WERI-Rb-1 (cell line): Measurements from ENCODE around the gene METTL16.

Experiments
- DNase-seq: peaks from one replicate; pipeline ENCODE4 v3.0.0-alpha.2; 2020
- H3K27ac ChIP-seq: fragments of 250-450 bp; sonication (Bioruptor Pico); 2 replicates; pipeline ENCODE4 v1.5.1; 2020; ENCODE audit warnings: mild to moderate bottlenecking, moderate library complexity
- H3K27me3 ChIP-seq: fragments of 250-450 bp; sonication (Bioruptor Pico); 2 replicates; pipeline ENCODE4 v1.5.1; 2021; ENCODE audit warnings: mild to moderate bottlenecking, low read depth, moderate library complexity; ENCODE audit not compliant: insufficient read depth, severe bottlenecking
- H3K36me3 ChIP-seq: fragments of 250-450 bp; sonication (Bioruptor Pico); 2 replicates; pipeline ENCODE4 v1.5.1; 2020; ENCODE audit warnings: mild to moderate bottlenecking, moderate library complexity
- H3K4me3 ChIP-seq: 2 replicates; pipeline ENCODE4 v1.5.1; 2011; ENCODE audit warnings: low read depth, mild to moderate bottlenecking, control low read depth, low read length
- H3K9me3 ChIP-seq: fragments of 250-450 bp; sonication (Bioruptor Pico); 2 replicates; pipeline ENCODE4 v1.5.1; 2021; ENCODE audit warnings: mild to moderate bottlenecking, moderate library complexity; ENCODE audit not compliant: severe bottlenecking
- CTCF ChIP-seq: IDR thresholded peaks from 2 replicates; pipeline ENCODE4 v1.5.1; 2011; ENCODE audit warnings: low read depth, mild to moderate bottlenecking, control low read depth, inconsistent platforms, low read length

METTL16 gene

DNA sequence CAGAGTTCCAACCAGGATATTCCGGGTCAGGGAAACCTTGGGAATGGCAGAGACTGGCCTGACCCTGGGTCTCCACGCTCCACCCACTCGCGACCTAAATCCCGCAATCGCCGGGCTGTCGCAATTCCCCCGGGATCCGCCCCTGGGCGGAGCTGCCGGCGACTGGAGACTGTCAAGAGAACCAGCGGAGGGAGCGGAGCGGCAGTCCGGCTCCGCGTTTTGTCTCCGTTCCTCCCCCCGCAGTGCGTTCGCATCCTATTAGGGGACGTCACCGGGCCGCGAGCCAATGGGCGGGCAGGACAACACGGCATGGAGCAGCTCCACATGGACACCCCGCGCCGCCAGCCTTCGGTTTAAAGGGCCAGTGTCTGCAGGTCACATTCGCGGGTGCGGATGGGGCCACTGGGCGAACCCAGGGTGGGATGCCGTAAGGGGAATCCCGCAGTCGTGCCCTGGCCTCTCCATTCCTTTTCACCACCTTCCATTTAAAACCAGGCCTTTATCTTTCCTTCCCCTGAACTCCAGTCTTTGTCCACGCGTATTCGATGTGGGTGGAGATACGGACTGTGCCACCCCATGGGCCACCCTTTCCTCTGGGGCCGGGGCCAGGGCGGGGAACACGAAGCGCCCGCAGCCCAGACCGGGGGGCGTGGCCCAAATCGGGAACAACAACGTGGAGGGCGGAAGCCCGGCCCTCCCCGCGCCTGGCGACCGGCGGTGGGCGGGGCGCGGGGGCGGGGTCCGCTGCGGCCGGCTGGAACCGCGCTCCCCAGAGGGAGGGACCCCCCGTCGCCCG, 110.1 kb downstream of the METTL16 start:
- H3K4me3 ChIP-seq: peak overlapping the region; percentile 82
- H3K36me3 ChIP-seq: peaks cover 6% of the 10 kb centered on the region
- H3K27ac ChIP-seq: peak overlapping the region; percentile 95
- TF ChIP-seq CTCF: no peak
- no peaks in the 10 kb centered on the region for H3K9me3 ChIP-seq
- no peaks in the 10 kb centered on the region for H3K27me3 ChIP-seq
- peak; percentile 99 for DNase-seq

DNA sequence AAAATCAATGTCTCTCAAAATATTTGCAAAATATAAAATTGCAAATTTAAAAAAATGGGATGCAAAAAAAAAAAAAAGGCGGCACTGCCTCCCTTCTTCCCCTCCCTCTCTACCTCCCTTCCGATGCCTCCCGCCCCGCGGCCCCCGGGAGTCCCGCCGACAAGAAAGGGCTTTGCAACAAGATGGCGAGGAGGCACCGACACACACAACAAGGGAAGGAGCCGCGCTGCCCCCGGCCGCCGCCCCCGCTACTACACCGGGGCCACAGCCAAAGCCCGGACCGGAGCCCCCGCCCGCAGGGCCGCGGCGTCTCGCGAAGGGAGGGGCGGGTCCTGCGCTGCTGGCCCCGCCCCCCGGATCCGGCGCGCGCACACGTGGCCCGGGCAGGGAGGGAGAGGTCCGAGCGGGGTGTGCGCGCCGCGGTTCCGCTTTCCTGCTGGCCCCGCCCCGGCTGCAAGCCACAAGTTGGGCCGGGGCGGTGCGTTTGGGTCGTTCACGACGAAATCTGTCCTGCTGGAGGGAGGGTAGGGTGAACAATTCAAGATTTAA, 110.7 kb downstream of the METTL16 start, which contains the start of gene MNT:
Gene MNT, minus strand, starts transcription at position 184 of the 549 bp plus-strand sequence. CDS start 348 bp downstream, outside the sequence.
- peak within 1 kb of the TSS; percentile 82 for H3K4me3 ChIP-seq
- peaks cover 6% of the 10 kb centered on the region for H3K36me3 ChIP-seq
- no peaks in the 10 kb centered on the region for H3K9me3 ChIP-seq
- peak; percentile 93 for DNase-seq
- no peaks in the 10 kb centered on the region for H3K27me3 ChIP-seq
- no peak for TF ChIP-seq CTCF
- H3K27ac ChIP-seq: peak within 1 kb of the TSS; percentile 95

DNA sequence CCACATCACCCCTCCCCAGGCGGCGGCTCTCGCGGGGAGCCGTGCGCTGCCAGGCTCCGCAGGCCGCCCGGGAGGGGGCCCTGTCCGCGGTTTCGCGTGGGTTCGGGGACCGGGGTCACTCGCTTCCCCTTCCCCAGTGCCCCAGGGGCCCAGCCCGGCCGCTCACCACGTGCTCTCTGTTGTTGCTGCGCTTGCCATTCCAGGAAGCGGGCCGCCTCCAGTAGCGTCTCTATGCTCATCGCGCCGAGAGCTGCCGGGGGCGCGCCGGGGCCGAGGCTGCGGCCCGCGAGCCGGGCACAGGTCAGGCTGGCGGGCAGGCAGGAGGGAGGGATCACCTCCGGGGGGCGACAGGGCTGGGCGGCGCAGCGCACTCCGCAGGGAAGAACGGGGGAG, 111.2 kb downstream of the METTL16 start:
- no peaks in the 10 kb centered on the region for H3K9me3 ChIP-seq

GRCh38 chr17:2399572-2400473, 111.9 kb downstream of the METTL16 start:
- peak overlapping the region; percentile 95 for H3K27ac ChIP-seq
- no peak for TF ChIP-seq CTCF
- H3K36me3 ChIP-seq: peaks cover 2% of the 10 kb centered on the region
- no peaks in the 10 kb centered on the region for H3K27me3 ChIP-seq
- DNase-seq: peak; percentile 92
- peak overlapping the region; percentile 82 for H3K4me3 ChIP-seq
- no peaks in the 10 kb centered on the region for H3K9me3 ChIP-seq

More for the DNA sequence above, 111.2 kb downstream of the METTL16 start:
- TF ChIP-seq CTCF: no peak
- Histone ChIP-seq H3K4me3 (peak overlapping the region; percentile 82), H3K27me3 (no peaks in the 10 kb centered on the region), H3K27ac (peak overlapping the region; percentile 95), H3K36me3 (peaks cover 6% of the 10 kb centered on the region)
- no peak for DNase-seq

- Histone ChIP-seq H3K36me3 (no peaks in the 10 kb centered on the region), H3K27ac (peak overlapping the region; percentile 95), H3K9me3 (no peaks in the 10 kb centered on the region), H3K27me3 (no peaks in the 10 kb centered on the region), H3K4me3 (peak overlapping the region; percentile 82)
- no peak for TF ChIP-seq CTCF
- no peak for DNase-seq
Measured at GRCh38 chr17:2398655-2399571, 112.8 kb downstream of the METTL16 start.
